C1 segment of cervical spinal cord (tissue), 14 donors: ENCODE results near the gene NME4.
A peak's percentile ranks its signal among the peaks of the same experiment; 100 is the strongest.
"Not testable (repeated sequence)": the region's sequence is repeated elsewhere in the genome, so short reads cannot be mapped to it uniquely, and the experiment has no call there.

Experiments
- DNase-seq, 14 donors: peaks; one replicate each; lab custom pipeline; 2025; lab: John Stamatoyannopoulos, UW

NME4 gene

DNA sequence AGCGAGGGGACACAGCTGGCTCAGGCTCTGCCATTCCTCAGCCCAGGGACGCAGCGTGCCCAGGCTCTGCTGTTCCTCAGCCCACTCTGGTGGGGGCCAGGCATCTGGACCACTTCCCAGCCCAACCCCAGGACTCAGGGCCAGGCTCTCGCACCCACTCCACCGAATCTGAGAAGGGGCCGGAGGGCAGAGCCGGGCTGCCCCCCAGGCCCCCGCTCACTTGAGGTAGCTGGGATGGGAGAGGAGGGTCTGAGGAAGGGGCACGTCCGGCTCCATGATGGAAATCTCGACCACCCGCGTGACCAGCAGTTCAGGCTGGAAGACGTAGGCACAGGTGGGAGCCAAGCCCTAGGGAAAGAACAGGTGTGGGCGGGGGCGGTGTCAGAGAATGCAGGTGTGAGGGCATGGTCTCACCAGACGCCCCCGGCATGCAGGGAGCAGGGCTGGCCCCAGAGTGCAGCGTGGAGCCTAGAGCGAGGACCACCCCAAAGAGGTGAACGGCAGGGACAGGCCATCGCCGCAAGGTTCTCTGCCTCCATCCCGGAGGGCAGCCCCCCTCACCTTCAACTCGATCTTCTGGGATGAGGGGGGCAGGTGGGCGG is 20.1 kb upstream of the NME4 start:
- no peak for DNase-seq

DNA sequence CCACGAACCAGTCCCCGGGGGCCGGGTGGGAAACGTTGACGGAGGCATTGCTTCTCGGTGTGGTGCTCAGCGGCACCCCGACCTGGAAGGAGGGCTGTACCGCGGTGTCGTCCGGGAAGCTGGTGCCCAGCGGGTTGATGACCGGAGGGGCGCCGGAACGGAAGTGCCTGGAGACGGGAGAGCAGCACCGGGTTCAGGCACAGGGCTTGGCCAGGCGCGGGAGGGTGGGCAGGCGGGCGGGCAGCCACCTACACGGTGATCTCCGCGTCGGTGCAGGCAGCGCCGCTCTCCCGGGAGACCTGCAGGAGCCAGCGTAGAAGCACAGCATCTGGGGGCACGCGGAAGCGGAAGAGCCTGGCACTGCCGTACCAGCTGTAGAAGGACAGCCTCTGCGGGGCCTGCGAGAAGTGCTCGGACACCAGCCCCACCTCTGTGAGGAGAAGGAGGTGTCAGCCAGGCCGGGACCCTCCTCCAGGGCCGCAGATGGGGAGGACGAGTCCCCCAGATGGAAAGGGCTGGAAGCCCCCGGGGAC is 19.5 kb upstream of the NME4 start:
- DNase-seq: no peak

DNA sequence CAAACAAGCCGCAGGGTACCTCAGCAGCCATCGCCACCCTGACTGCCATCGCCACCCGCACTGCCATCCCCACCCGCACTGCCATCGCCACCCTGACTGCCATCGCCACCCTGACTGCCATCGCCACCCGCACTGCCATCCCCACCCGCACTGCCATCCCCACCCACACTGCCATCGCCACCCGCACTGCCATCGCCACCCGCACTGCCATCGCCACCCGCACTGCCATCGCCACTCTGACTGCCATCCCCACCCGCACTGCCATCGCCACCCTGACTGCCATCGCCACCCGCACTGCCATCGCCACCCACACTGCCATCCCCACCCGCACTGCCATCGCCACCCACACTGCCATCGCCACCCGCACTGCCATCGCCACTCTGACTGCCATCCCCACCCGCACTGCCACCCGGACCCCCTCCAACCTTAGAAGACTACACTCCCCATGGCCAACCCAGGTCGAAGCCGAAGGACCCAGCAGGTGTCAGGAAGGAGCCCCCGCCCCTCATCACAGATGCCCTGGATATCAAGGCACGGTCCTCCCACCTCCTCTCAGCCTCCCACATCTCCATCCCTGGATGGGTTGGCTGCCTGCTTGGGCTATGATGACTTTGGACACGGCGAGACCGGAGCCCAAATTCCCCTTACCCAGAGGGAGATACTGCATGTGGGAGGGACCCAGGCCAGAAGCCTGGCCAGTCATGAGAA is 18.7 kb upstream of the NME4 start:
- DNase-seq: not testable (repeated sequence)

DNA sequence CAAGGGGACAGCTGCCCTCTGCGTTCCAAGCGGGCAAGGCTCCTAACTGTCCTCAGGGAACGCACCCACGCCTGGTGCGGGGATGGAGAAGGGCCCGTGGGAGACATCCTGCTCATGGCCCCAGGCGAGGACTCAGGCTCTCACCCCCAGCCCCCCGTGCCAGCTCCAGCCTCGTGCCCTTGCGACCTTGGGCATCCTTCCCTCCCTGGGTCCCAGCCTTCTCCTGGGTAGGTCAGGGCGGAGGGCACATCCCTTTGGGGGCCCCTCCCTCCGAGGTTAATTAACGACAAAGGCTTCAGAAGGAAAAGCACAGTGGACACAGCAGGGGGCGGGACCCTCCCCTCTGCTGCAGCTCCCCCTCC is 18.2 kb upstream of the NME4 start:
- DNase-seq: no peak

DNA sequence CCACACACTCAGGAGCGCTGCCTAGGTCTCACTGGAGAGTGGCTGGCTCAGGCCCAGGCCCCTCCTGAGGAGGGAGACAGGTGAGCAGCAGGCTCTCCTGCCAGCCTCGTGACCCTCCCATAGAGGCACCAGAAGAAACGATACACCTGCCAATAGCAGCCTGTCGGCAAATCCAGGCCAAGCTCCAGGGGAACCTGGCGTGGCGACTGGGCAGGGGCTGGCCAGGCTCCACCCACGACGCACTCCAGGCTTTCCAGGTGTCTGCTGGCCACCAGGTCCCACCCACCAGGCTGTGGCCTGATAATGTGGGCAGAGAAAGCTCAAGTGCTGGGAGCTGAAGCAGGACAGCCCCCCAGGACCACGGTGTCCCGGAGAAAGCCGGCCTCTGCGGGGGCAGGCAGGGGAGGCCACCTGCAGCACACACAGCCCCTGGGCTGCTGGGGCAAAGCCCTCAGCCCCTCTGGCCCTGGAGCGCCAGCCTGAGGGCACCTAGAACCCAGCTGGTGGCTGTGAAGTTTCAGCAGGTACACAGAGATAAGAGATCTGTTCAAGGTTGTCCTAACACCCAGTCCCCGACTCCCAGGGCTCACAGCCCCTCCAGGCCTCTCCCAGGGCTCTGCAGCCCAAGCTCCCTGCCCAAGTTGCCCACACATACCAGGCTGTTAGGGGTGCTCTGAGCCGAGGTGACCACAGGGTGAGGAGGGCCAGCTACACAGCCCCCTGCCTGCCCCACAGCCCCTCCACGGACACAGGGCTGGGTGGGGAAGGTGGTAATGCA is 17.6 kb upstream of the NME4 start:
- peak in 1 of 14 donors; percentile 83 for DNase-seq

DNA sequence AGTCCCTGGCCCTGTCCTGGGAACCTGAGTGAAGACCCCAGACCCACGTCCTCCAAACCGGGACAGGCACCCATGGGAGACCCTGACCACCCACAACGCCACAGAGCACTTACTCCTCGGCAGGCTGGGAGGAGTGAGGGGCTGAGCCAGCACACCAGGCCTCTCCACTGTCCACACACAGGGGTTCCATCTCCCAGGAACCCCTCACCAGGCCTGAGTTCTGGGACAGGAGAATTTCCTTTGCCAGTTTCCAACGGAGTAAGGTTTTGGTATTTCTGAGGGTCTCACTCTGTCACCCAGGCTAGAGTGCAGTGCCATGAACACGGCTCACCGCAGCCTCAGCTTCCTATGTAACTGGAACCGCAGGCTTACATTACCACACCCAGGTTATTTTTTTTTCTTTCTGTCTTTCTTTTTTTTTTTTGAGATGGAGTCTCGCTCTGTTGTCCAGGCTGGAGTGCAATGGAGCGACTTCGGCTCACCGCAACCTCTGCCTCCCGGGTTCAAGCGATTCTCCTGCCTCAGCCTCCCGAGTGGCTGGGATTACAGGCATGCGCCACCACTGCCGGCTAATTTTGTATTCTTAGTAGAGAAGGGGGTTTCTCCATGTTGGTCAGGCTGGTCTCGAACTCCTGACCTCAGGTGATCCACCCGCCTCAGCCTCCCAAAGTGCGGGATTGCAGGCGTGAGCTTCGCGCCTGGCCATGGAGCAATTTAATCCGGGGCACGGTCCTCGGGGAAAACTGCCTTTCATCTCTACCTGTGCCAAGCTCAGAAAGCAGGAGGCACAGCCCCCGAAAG is 16.8 kb upstream of the NME4 start:
- DNase-seq: no peak

DNA sequence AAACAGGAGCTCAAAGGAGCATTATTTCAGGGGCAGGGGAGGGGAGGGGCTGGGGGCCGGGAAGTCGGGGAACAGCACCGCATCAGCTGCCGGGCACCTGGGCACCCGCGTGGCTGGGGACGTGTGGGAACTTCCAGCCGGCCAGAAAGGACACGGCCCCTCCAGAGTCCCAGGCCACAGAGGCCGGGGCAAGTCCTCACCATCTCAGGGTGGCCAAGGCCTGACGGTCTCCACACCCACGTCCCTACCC is 16.3 kb upstream of the NME4 start:
- no peak for DNase-seq

DNA sequence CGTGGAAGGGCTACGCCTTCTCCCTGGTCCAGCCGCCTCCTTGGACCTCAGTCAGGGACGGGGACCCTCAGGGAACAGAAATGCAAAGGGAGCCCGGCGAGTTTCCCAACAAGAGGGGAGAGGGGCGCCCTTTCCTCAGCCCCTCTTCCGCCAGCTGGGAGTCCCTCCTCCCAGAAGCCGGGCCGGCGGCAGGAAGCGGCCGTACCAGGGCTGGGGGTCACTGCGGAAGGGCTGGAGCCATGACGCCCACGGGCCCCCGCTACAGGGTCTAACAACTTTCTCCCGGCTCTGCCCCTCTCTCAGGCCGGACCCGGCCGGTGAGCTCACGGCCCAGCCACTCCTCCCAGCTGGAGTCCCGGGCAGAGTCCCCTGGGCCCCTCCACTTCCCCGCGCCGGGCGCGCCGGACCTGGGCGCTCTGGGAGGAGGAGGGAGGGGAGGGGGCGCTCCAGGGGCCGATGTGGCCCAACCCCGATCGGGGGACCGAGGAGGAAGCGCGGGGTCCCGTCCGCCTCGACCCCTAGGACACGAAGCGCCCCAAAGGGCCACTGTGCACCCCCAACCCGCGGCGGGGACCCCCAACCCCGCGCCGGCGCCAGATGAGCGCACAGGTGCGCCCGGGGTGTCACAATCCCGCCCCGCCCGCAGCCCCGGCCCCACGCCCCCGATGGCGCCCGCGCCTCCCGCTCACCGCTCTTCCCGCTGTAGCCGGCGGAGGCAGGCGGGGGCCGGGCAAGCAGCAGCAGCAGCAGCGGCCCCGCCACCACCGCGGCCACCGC is 15.8 kb upstream of the NME4 start:
- peak in 3 of 14 donors; percentile 32 to 43 (median 34) for DNase-seq

DNA sequence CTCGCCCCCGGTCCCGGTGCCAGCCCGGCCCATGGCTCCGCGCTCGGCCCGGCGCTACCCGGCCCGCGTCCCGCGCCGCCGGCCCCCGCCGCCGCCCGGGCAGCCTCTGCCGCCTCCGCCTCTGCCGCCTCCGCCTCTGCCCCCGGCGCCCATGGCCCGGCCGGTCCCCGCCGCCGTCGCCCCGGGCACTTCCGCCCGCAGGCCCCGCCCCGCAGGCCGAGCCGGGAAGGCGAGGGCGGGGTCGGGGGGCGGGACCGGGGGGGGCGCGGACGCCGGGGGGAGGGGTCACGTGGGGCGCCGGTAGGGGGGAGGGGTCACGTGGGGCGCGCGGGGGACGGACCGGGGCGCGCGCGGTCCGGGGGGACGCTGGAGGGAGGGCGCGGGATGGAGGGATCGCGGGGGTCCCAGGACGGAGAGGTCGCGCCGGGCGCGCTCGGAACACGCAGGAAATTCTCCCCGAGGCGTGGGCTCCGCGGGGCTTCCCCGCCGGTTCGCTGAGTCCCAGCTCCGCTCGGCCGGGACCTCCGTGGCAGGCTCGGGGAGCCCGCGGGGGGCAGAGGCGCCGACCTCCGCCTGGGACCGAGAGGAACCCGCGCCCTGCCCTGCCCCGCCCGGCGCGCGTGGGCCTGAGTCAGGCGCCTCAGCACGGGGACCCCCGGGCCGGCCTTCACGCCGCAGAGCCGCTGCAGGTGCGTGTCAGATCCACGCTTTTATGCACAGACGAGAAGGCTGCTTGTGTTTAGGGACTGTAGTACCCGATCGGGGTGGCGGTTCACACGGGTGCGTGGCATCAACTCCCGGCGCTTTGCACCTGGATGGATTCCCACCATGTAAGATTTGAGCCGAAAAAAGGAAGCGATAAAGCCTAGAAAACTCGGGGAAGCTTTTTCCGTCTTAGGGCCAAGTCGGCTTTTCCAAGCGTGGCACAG is 14.9 kb upstream of the NME4 start, which contains the start of gene PGAP6:
PGAP6 (minus strand) TSS at position 190 of the 929 bp plus-strand sequence; CDS start at position 33, 157 bp downstream.
- peak in 13 of 14 donors; percentile 19 to 86 (median 54) for DNase-seq

DNA sequence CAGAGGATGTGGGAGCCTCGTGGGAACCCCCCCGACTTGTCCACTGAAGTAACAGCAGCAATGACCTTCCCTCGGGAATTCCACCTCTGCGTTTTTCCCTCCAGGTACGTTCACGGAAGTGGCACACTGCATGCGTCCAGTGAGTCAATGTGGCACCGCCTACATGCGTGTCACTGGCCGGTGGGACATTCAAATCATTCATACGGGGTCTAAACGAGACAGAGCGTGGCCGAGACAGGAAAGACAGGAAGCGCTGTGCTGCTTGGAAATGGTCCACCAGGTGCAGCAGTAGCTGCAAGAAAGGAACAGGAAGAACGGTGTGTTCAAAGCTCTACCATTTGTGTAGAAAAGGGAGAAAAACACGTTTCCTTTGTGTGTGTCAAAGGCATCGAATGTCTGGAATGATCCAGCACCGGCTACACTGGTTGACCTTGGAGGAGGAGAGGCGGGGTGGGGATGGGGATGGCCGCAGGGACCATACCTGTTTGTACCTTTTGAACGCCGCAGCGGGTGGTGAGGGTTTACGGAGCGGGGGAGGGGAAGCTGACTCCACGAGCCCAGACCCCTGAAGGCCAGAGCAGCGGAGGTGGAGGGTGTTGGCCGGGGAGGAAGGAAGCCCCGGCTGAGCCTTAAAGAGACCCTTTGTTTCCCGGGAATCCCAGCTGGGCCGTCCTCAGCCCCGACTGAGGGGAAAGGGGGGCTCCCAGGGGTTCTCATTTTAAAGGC is 13.5 kb upstream of the NME4 start:
- DNase-seq: no peak

DNA sequence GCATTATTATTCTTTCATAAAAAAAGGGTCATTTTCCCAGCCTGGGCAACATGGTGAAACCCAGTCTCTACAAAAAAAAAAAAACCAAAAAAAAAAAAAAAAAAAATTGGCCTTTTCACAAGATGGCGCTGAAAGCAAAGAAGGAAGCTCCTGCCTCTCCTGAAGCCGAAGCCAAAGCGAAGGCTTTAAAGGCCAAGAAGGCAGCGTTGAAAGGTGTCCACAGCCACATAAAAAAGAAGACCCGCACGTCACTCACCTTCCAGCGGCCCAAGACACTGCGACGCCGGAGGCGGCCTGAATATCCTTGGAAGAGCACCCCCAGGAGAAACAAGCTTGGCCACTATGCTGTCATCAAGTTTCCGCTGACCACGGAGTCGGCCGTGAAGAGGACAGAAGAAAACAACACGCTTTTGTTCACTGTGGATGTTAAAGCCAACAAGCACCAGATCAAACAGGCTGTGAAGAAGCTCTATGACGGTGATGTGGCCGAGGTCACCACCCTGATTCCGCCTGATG is 10.3 kb upstream of the NME4 start:
- peak in 9 of 14 donors; percentile 24 to 59 (median 34) for DNase-seq

DNA sequence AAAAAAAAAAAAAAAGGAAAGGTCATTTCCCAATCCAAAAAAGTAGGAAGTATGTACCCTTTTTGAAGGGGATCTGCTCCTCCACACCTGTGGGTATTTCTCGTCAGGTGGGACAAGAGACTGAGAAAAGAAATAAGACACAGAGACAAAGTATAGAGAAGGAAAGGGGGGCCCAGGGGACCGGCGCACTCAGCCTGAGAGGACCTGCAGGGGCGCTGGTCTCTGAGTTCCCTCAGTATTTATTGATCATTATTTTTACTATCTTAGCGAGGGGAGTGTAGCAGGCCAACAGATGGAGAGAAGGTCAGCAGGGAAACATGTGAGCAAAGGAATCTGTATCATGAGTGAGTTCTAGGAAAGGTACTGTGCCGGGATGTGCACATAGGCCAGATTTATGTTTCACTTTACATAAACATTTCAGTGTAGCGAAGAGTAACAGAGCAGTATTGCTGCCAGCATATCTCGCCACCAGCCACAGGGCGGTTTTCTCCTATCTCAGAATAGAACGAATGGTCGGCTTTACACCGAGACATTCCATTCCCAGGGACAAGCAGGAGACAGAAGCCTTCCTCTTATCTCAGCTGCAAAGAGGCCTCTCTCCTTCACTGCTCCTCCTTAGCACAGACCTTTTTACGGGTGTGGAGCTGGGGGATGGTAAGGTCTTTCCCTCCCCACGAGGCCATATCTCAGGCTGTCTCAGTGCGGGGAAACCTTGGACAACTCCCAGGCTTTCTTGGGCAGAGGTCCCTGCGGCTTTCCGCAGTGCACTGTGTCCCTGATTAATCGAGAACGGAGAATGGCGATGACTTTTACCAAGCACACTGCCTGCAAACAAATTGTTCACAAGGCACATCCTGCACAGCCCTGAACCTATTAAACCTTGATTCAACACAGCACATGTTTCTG is 9.0 kb upstream of the NME4 start:
- DNase-seq: peak in 1 of 14 donors; percentile 75

DNA sequence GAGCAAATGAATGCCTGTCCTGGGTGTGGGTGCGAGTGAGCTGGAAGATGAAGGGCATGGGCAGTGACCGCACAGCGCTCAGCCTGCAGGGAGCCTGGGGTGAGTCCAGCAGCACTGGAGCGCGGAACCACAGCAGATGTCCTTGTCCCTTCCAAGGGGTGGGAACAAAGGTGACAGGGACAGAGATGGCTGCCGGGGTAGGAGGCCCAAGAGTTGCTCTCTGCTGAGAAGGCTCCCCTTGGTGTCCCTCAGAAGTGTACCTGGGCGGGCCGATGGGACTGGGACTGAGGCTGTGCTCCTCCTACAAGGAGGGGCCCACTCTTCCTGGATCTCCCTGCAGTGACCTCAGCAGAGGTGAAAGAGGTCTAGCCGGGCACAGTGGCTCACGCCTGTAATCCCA is 7.6 kb upstream of the NME4 start:
- DNase-seq: no peak

DNA sequence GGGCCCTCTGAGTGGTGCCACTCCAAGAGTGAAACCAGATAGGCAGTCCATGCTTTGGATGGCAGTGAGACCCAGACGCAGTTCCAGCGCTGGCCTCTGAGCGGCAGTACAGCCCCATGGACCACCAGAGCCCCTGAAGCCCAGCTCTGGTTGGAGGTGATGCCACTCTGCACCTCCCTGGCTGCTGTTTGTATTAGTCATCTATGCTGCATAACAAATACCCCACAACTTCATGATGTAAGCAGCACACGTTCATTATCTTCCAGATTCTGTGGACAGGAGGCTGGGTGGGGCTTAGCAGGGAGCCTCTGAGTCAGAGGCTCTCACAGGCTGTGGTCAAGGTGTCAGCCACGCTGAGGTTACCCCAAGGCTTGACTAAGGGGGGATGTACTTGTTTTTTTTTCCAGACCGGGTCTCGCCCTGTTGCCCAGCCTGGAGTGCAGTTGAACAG is 5.1 kb upstream of the NME4 start:
- peak in 7 of 14 donors; percentile 8 to 60 (median 24) for DNase-seq

DNA sequence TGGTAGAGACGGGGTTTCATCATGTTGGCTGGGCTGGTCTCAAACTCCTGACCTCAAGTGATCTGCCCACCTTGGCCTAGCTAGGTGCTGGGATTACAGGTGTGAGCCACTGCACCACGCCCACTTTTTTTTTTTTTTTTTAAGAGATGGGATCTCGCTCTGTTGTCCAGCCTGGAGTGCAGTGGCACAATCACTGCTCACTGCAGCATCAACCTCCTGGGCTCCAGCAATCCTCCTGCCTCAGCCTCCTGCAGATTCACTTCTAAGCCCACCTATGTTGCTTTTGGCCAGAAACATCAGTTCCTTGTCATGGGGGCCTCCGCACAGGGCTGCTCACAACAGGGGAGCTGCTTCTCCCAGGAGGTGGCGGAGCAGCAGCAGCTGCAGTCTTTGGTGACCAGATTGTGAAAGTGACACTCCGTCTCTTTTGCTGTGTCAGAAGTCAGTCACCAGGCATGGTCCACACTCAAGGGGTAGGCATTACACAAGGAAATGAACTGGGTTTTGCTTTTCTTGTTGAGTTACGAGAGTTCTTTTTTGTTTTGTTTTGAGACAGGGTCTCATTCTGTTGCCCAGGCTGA is 4.5 kb upstream of the NME4 start:
- DNase-seq: no peak

DNA sequence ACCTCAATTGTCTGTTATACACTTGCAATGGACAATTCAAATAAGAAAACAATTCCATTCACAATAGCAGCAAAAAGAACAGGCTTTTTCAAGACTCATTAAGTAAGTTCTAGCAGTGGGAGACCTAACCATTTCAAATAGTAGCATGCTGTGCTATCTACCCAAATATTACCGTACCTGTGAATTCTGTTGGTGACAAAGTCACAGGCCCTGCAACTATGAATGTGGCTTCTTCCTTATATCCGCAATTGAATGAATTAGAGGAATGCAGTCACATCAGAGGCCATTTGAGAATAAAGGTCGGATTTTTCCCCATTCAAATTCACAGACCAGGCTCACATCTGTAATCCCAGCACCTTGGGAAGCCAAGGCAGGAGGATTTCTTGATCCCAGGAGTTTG is 800 bp upstream of the NME4 start:
- DNase-seq: no peak

DNA sequence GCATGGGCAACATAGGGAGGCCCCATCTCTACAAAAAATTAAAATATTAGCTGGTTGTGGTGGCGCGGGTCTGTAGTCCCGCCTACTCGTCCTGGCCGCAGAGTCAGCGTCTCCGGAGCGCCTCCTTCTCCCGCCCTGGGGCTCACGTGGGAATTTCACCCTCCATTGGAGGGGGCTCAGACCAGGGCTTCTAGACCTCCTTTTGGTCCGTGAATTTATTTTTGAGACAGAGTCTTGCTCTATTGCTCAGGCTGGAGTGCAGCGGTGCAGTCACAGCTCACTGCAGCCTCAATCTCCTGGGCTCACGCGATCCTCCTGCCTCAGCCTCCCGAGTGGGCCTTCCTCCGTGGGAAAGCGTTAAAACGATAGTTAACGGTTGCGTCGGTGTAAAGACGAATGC is 394 bp upstream of the NME4 start:
- peak in 4 of 14 donors; percentile 15 to 63 (median 22) for DNase-seq
